ENCODE results near the gene GALNT9.

GALNT9 gene

GRCh38 chr12:132191715-132192553, 137.5 kb downstream of the GALNT9 start:
- no peak for DNase-seq

GRCh38 chr12:132190834-132191500, 138.4 kb downstream of the GALNT9 start:
- DNase-seq = no peak

- no peak for DNase-seq
Measured at GRCh38 chr12:132190012-132190755, 139.2 kb downstream of the GALNT9 start.

- DNase-seq = peak; percentile 72
Measured at GRCh38 chr12:132189378-132190011, 139.9 kb downstream of the GALNT9 start.

GRCh38 chr12:132188916-132189325, 140.5 kb downstream of the GALNT9 start:
- no peak for DNase-seq

GRCh38 chr12:132188451-132188901, 140.9 kb downstream of the GALNT9 start:
- no peak for DNase-seq

- DNase-seq = no peak
Measured at GRCh38 chr12:132187646-132188450, 141.5 kb downstream of the GALNT9 start.

GRCh38 chr12:132186857-132187620, 142.3 kb downstream of the GALNT9 start:
- DNase-seq = no peak

GRCh38 chr12:132186208-132186856, 143.1 kb downstream of the GALNT9 start:
- no peak for DNase-seq

GRCh38 chr12:132185705-132186104, 143.7 kb downstream of the GALNT9 start:
- DNase-seq = no peak

- DNase-seq = no peak
Measured at GRCh38 chr12:132182711-132183365, 146.6 kb downstream of the GALNT9 start.

GRCh38 chr12:132182206-132182710, 147.1 kb downstream of the GALNT9 start:
- DNase-seq = no peak

- no peak for DNase-seq
Measured at GRCh38 chr12:132181570-132182200, 147.7 kb downstream of the GALNT9 start.

GRCh38 chr12:132180648-132181546, 148.5 kb downstream of the GALNT9 start:
- DNase-seq = no peak

GRCh38 chr12:132179431-132180362, 149.7 kb downstream of the GALNT9 start:
- no peak for DNase-seq

- no peak for DNase-seq
Measured at GRCh38 chr12:132178801-132179401, 150.5 kb downstream of the GALNT9 start.

GRCh38 chr12:132178316-132178715, 151.1 kb downstream of the GALNT9 start:
- no peak for DNase-seq

Data from GDM1 (cell line).